NCI-H128 (cell line): ENCODE data around the gene BAIAP2.

Source experiments
- DNase-seq: peaks from one replicate; lab custom pipeline; 2025; ENCODE audit not compliant: unreplicated experiment; lab: John Stamatoyannopoulos, UW

The BAIAP2 gene

GRCh38 chr17:81036197-81036941, 1.4 kb downstream of the BAIAP2 start:
- DNase-seq = no peak

GRCh38 chr17:81037026-81037797, 2.3 kb downstream of the BAIAP2 start:
- no peak for DNase-seq

DNA sequence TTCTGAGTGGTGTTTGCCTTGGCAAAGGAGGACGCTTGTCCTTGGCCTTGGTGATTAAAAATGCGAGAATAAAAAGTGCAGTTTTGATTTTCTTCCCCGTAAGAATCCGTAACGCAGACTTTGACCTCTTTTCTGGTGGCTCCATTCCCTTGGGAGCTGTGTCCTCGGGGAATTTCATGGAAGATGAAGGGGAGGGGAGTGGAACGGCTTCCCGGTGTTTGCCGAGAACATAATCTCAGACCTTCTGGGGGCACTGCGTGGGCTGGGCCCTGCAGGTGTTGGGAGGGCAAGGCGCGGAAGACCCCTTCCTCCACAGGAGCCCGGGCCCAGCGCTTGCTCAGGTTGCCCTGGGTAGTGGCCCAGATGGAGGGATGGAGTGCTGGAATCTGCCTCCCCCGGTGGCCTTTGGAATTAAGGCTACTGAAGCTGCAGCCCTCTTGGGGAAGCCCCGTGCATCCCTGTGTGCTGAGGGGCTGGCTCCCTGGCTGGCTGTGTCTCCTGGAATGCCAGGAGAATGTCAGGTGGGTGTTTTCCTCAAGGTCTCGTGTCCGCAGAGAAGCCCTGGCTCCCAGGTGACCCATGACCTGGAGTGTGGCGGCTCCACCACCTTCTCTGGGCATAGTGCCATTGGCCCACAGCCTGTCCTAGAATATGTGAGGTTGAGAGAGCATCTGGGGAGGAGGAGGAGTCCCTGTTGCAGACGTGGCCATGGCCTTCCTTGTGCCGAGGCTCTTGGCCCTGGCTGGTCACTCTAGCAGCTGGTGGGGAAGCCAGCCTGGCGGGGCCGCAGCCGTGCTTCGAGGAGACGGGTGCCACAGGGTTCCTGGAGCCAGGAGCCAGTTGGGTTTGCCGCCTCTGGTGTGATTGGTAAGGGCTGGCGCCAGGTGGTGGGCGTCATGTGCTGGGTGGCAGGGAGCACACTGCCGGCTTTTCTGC, 3.1 kb downstream of the BAIAP2 start:
- DNase-seq = no peak

DNA sequence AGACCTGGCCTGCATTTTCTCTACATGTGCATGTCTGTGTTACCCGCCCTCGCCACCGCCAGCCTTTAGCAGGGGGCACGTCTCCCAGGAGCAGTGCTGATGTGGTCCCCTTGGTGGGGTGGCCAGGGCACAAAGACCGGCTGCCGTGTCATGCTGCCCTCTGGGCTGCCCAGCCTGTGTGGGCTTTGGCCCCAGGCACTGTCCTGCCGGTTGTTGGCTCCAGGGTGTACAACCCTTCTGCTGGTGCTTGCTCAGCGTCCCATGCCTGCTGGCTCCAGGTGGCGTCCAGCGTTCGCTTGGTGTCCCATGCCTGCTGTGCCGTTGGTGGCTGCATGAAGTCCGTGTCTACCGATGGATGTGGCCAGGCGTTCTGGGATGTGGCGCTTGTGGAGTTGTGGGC, 4.1 kb downstream of the BAIAP2 start:
- DNase-seq = no peak

GRCh38 chr17:81039854-81040758, 5.2 kb downstream of the BAIAP2 start:
- no peak for DNase-seq

DNA sequence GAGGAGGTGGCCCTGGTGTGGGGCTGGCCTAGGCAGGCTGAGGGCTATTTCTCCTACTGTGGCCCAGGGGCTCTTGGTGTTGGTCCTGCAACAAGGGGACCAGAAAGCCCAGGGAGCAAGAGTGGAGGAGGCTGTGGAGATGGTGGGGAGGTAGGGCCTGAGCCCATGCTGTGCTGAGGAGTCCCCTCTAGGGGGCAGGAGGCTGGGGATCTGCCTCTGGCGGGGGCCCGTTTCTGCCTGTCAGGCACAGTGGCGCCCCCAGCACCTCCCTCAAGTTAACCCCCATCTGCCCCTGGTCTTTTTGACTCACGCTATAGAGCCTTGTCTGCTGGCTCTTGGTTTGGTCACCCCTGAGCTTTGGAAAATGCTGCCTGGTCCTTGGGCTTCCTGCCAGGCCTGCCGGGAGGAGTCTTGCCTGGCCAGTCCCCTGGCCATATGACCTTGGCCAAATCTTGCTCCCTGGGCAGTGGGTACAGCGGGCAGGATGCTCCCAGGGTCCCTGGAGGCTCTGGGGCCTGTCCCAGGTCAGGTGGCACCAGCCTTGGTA, 5.9 kb downstream of the BAIAP2 start:
- DNase-seq = no peak

DNA sequence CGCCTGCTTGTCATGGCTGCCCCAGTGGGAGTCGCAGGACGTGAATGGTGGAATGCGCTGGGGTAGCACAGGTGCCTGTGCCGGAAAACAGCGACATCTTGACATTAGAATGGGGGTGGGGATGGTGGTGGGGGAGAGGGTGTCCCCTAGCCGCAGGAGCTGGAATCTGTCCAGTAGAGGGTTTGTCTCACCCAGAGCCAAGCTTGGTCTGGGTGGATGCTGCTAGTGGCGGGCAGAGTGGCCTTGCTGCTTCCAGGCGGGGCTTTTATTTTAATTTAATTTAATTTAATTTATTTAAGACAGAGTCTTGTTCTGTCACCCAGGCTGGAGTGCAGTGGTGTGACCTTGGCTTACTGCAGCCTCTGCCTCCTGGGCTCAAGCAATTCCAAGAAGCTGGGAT, 7.7 kb downstream of the BAIAP2 start:
- DNase-seq = no peak

DNA sequence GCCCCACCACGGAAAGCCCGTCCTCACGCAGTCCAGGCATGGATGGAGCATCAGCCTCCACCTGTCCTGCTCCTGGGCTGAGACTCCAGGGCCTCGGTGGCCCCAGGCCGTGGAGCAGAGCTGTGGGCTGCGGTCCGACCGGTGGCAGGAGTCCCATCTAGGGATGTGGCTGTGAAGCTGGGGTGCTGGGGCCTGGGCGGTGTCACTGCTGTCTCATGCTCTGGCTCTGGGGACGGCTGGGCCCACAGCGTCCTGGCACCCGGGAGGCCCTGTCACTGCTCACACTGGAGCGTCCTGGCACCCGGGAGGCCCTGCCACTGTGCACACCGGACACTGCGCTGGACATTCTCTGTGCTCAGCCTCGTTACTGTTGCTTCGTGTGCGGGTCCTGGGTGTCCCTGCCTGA, 8.4 kb downstream of the BAIAP2 start:
- no peak for DNase-seq

DNA sequence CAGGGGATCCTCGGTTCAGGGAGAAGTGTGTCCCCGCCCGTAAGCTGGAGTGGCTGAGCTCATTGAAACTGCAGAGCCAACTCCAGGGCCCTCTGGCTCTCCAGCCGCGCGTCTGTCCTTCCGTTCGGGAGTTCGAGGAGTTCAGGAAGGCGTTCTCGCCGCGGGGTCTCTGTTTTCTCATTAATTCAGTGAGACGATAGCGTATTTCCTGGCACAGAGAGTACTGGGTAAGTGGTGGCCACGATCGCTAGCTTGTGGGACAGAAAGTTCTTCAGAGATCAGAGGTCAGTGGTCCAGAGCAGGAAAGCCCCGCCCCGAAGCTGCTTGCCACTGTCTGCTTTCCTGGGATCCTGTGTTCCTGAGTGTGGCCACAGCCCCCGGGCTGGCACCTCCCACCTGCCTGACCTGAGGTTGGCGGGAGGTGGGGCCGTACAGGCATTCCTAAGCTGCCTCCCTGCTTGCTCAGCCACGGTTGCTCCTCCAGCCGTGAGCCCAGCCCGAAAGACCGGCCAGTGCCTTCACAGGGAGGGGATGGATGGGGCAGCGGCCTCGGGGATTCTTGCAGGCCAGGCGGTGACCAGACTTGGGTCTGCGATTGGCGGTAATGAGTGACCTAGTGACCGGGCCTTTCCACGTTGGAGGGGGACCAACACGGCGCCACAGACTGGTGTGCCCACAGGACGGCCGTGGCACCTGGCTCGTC, 8.9 kb downstream of the BAIAP2 start:
- no peak for DNase-seq

GRCh38 chr17:81044428-81044763, 9.4 kb downstream of the BAIAP2 start:
- no peak for DNase-seq

DNA sequence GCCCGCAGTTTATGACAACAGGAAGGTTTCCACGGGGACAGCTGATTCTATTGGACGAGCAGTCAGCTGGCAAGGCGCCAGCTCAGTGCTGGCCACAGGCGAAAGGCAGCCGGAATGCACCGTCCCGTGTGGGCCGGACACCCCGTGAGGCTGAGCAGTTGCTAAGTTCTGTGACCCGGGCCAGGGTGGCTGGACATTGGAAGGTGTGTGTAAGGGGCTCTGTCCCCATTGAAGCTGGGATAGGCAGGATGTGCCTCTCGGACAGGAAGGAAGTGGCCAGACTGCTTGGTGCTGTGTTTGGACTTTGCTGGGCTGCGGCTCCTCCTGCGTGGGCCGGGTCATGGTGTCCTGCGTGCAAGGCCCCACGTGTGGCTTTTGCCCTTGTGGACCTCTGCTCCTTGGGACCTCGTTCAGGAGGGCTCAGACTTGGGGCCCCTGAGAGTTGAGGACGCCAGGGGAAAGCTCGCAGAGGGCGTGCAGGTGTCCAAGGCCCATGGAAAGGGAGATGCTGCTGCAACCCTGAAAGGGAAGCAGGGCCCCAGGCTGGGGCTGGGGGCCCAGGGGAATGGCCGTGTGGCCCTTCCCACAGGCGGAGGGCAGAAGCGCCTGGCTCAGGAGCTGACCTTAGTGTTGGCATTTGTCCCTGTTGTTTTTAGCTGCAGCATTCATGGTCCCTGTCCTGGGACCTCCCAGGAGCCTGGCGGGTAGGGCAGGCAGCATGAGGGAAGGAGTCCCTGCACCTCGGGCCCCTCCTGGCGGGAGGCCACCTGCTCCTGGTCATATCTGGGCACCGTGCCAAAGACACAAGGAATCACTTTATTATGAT, 10.0 kb downstream of the BAIAP2 start:
- no peak for DNase-seq

DNA sequence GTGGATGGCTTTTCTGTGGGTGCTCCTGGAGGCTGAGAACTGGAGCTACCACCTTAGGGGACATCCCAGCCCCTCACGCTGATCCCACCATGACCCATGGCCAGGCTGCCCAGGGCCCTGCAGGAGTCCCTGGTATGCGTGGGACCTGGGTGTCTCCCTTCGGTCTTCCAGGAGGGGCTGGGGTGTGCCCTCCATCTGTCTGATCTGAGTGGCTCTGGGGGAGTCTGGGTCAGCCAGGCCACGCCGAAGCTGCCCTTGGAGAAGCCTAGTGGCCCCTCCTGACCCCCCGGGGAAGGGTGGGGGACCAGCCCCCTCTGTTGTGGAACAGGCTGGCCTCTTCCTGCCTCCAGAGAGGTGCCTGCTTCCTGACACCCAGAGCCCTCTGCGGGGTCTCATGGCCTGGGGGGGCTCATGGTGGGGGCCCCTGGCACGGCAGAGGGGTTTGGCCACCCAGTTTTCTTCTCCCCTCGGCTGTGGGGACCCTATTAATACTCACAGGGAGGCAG, 10.7 kb downstream of the BAIAP2 start:
- no peak for DNase-seq

DNA sequence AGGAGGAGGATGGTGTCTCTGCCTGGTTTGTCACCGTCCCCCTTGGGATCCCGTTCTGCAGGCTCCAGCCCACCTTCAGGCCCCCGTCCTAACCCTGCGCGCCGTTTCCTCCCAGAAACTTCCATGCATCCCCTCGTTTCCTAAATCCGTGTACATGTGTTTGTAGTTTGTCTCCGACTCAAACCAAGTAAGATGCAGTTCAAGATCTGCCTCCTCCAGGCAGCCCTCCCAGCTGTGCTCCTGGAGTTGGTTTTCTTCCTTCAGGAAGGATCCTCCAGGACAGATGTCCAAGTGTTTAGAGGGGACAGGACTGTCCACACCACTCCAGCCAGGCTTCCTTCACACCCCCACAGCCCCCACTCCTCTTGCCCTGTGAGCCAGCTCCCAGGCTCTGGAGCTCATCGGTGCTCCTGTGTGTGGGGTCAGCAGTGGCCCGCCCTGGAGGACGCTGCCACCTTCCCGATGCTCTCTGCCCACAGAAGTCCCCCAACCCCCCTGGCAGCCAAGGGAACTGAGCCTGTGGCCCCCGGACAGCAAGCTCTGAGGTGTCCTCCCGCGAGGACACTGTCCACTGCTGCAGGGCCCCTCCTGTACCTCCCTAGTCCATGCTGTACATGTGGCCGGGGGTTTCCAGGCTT, 11.3 kb downstream of the BAIAP2 start:
- DNase-seq = no peak

DNA sequence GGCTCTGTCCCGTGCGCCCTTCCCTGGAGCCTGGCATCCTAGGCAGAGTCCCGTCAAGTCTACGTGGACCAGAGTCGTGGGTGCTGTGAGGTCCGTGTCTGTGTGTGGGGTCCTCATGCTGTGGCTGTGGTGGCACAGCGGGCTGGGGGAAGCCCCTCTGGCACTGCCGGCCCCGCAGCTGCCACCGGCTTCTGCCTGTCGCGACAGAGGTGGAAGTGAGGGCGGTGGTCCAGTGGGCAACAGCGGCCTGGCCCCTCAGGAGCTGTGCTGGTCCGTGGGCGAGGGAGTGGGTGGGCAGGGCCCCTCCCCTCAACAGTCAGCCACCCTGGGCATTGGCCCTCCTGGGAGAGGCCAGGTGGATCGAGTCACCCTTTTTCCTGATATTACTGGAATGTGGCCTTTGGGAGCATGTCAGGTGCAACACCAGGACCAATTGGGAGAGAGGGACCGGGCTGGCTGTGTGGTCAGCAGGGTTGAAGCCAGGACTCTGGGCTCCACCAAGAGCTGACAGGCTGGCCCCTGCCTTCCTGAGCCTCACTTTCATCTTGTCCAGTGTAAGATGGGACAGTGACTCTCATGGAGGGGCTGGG, 11.9 kb downstream of the BAIAP2 start:
- DNase-seq = no peak

GRCh38 chr17:81048827-81049371, 13.9 kb downstream of the BAIAP2 start:
- DNase-seq = no peak

DNA sequence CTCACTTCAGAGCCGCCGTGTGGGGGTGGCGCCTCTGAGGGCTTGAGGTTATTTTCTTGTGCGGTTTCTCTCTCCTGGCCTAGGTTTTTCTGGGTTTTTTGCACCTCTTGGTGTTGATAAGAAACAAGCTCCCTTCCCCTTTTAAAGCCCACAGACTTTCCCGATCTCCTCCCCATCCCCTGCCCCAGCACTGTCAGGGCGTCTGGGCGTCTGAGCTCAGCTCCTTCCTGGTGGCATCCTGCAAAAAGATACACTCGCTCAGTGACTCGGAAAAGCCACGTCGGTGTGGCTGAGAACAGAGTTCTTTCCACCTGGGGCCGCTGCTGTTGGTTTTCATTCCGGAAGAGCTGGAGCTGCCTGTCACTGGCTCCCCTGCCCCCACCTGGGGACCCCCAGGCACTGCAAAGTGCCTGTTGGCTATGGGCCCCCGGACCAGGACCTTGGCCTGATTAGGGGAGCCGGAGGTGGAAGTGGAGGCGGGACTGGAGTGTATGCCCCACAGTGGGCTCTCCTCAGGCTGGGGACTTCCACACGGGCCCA, 14.5 kb downstream of the BAIAP2 start:
- no peak for DNase-seq

DNA sequence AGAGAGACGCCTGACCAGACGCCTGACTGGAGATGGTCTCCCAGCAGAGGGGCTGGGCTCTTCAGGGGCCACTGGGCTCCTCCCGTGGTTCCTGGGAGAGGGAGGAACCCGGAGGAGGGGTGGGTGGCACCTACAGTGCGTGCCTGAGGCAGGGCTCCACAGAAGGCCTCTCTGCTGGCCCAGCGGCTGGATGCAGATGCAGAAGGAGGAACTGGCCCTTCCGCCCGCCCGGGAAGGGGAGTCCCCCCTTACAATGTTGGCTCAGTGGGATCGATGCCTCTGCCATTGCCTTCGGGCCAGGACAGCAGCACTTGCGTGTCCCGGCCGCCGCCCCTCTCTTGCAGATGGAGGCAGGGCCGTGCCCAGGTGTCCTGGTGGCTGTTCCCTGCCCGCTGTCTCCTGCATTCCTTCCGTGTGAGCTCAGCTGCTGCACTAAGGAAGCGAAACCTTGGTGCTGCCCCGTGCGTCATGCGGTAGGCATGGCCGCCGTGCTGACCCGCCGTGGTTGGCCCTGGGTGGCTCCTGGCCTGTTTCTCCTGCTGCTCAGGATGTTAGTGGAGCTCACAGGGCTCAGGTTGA, 15.1 kb downstream of the BAIAP2 start:
- no peak for DNase-seq
